ENCODE results near the gene NPDC1.

The NPDC1 gene

GRCh38 chr9:137023157-137023556, 22.8 kb downstream of the NPDC1 start:
- no peak for DNase-seq

- no peak for DNase-seq
Observed at GRCh38 chr9:137022662-137023008, 23.3 kb downstream of the NPDC1 start.

- no peak for DNase-seq
Observed at GRCh38 chr9:137021979-137022661, 23.9 kb downstream of the NPDC1 start.

GRCh38 chr9:137021568-137021978, 24.4 kb downstream of the NPDC1 start:
- DNase-seq = no peak

- DNase-seq = no peak
Observed at GRCh38 chr9:137020771-137021567, 25.0 kb downstream of the NPDC1 start.

- DNase-seq = no peak
Observed at GRCh38 chr9:137019891-137020683, 25.9 kb downstream of the NPDC1 start.

- DNase-seq = no peak
Observed at GRCh38 chr9:137018761-137019559, 27.0 kb downstream of the NPDC1 start.

- DNase-seq = no peak
Observed at GRCh38 chr9:137017791-137018497, 28.0 kb downstream of the NPDC1 start.

GRCh38 chr9:137017071-137017470, 28.9 kb downstream of the NPDC1 start:
- DNase-seq = no peak

- DNase-seq = no peak
Observed at GRCh38 chr9:137016436-137016835, 29.5 kb downstream of the NPDC1 start.

- DNase-seq = no peak
Observed at GRCh38 chr9:137015976-137016375, 30.0 kb downstream of the NPDC1 start.

GRCh38 chr9:137015540-137015930, 30.4 kb downstream of the NPDC1 start:
- DNase-seq = no peak

GRCh38 chr9:137014776-137015539, 31.0 kb downstream of the NPDC1 start:
- DNase-seq = no peak

- no peak for DNase-seq
Observed at GRCh38 chr9:137014166-137014565, 31.8 kb downstream of the NPDC1 start.

GRCh38 chr9:137013571-137013940, 32.4 kb downstream of the NPDC1 start:
- DNase-seq = no peak

- no peak for DNase-seq
Observed at GRCh38 chr9:137012694-137013570, 33.0 kb downstream of the NPDC1 start.

- DNase-seq = no peak
Observed at GRCh38 chr9:137011907-137012675, 33.9 kb downstream of the NPDC1 start.

- DNase-seq = no peak
Observed at GRCh38 chr9:137011156-137011555, 34.8 kb downstream of the NPDC1 start.

- DNase-seq = no peak
Observed at GRCh38 chr9:137009938-137010732, 35.8 kb downstream of the NPDC1 start.
